Subcutaneous abdominal adipose tissue (tissue), 5 donors: ENCODE data around the gene MS4A6A.
"Not testable (repeated sequence)": the region's sequence is repeated elsewhere in the genome, so short reads cannot be mapped to it uniquely, and the experiment has no call there.

ENCODE experiments used
- H3K27ac ChIP-seq: one replicate; pipeline ENCODE4 v1.7.0; 2013; ENCODE audit warnings: low read depth, mild to moderate bottlenecking, inconsistent platforms, low read length, moderate library complexity
- H3K27me3 ChIP-seq, 5 donors: one replicate each; pipeline ENCODE4 v1.7.0; 2013; ENCODE audit warnings: low read length in 5 of 5, inconsistent platforms in 1 of 5; ENCODE audit not compliant: control insufficient read depth in 5 of 5, insufficient read depth in 4 of 5
- H3K36me3 ChIP-seq, 5 donors: one replicate each; pipeline ENCODE4 v1.7.0; 2013; ENCODE audit warnings: low read length in 5 of 5; ENCODE audit not compliant: control insufficient read depth in 5 of 5, insufficient read depth in 5 of 5
- H3K4me1 ChIP-seq, 5 donors: one replicate each; pipeline ENCODE4 v1.7.0; 2013; ENCODE audit warnings: low read length in 5 of 5, mild to moderate bottlenecking in 3 of 5, moderate library complexity in 1 of 5; ENCODE audit not compliant: control insufficient read depth in 5 of 5, insufficient read depth in 5 of 5
- H3K4me3 ChIP-seq, 5 donors: one replicate each; pipeline ENCODE4 v1.7.0; 2013; ENCODE audit warnings: low read length in 5 of 5, low read depth in 1 of 5
- H3K9ac ChIP-seq, 5 donors: one replicate each; pipeline ENCODE4 v1.7.0; 2013; ENCODE audit warnings: low read length in 5 of 5, mild to moderate bottlenecking in 4 of 5, moderate library complexity in 3 of 5
- H3K9me3 ChIP-seq, 5 donors: one replicate each; pipeline ENCODE4 v1.7.0; 2013; ENCODE audit warnings: low read length in 5 of 5; ENCODE audit not compliant: control insufficient read depth in 5 of 5
- donor health status: healthy.
- donor health status: healthy.
- donor health status: healthy.
- donor health status: healthy.
- donor health status: healthy.

The MS4A6A gene

DNA sequence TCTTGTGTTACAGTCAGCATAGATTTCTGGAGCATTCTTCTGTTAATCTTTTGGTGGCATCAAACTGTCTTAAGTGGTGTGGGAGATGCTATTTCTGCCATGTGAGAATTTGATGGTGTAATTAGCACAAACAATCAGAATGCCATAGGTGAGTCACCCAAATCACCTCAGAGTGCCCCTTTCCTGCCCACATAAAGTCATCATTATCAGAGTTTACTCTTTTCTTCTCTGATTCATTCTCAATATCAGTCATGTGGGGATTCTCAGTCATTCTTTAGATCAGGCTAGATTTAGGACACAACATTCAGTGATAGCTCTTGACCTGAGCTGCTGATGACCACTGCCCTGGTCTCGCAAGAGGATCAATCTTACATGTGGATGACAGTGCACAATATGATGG, 23.7 kb upstream of the MS4A6A start:
- Histone ChIP-seq H3K4me1 (no peaks in the 10 kb centered on the region), H3K9me3 (peaks cover 0 to 3% (median 0%) of the 10 kb centered on the region in 5 donors), H3K36me3 (peaks cover 0 to 4% (median 0%) of the 10 kb centered on the region in 5 donors), H3K27ac (no peak overlapping the region), H3K9ac (no peak overlapping the region), H3K27me3 (no peaks in the 10 kb centered on the region), H3K4me3 (no peak overlapping the region)

DNA sequence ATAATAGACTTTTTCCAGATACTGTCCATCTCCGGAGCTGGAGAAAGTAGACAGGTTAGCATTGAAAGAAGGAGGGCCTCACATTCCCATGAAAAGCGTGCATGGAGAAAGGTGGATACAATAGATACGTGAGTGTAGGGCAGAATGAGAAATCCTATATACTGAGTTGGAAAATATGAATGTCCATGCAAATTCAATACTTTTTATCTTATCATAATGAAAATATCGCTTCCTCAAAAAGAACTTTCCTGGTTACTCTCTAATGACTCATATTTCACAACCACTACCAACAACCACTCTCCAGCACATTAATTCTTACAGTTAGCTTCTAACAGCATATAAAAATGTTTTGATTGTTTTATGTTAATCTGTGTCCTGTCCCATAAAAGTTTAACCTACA, 22.0 kb upstream of the MS4A6A start:
- H3K4me3 ChIP-seq: no peak overlapping the region
- H3K4me1 ChIP-seq: no peaks in the 10 kb centered on the region
- no peaks in the 10 kb centered on the region for H3K27me3 ChIP-seq
- peaks cover 0 to 4% (median 0%) of the 10 kb centered on the region in 5 donors for H3K36me3 ChIP-seq
- peaks cover 0 to 3% (median 0%) of the 10 kb centered on the region in 5 donors for H3K9me3 ChIP-seq
- no peak overlapping the region for H3K27ac ChIP-seq
- no peak overlapping the region for H3K9ac ChIP-seq

DNA sequence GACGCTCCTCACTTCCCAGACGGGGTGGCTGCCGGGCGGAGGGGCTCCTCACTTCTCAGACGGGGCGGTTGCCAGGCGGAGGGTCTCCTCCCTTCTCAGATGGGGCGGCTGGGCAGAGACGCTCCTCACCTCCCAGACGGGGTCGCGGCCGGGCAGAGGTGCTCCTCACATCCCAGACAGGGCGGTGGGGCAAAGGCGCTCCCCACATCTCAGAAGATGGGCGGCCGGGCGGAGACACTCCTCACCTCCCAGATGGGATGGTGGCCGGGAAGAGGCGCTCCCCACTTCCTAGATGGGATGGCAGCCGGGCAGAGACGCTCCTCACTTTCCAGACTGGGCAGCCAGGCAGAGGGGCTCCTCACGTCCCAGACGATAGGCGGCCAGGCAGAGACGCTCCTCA, 18.5 kb upstream of the MS4A6A start:
- not testable (repeated sequence) for H3K9ac ChIP-seq, H3K27ac ChIP-seq, H3K4me1 ChIP-seq, H3K9me3 ChIP-seq, H3K36me3 ChIP-seq, H3K4me3 ChIP-seq, H3K27me3 ChIP-seq

DNA sequence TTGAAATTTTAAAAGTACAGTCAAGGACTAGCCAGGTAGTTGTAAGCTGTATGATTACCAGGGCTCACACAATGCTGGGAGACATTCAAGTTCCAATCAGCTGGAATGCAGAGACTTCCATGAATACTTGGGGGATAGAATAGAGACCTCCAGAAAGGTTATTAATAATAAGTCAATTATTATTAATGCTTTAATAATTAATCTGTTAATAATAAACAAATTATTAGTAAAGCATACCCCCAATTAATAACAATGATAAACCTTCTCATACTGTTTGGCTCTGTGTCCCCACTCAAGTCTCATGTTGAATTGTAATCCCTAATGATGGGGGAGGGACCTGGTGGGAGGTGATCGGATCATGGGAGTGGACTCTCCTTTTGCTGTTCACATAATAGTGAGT, 14.6 kb upstream of the MS4A6A start:
- H3K27me3 ChIP-seq: no peaks in the 10 kb centered on the region
- no peak overlapping the region for H3K27ac ChIP-seq
- no peak overlapping the region for H3K9ac ChIP-seq
- H3K4me1 ChIP-seq: peaks cover 0 to 7% (median 0%) of the 10 kb centered on the region in 5 donors
- H3K4me3 ChIP-seq: no peak overlapping the region
- H3K36me3 ChIP-seq: no peaks in the 10 kb centered on the region
- peaks cover 0 to 3% (median 0%) of the 10 kb centered on the region in 5 donors for H3K9me3 ChIP-seq

DNA sequence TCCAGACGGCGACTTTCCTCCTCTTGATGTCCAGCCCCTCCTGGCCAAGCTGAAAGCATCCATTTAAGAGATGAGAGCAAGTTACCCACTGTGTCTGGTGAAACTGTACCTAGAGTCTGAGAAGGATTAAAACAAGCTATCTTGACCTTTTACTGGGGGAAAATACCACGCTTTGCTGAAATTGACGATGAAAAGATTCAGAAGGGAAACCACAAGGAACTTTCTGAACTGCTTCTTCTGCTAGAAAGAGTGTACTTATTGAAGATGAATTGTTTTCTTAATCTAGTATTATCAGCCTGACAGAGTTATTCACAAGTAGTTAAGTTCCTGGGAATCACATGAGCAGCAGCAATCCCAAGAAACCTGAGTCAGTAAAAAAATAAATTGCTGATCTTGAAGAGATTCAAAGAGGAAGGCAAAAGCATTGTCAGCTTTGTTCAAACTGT, 13.1 kb upstream of the MS4A6A start:
- Histone ChIP-seq H3K9me3 (no peaks in the 10 kb centered on the region), H3K9ac (no peak overlapping the region), H3K4me3 (no peak overlapping the region), H3K27me3 (no peaks in the 10 kb centered on the region), H3K36me3 (no peaks in the 10 kb centered on the region), H3K27ac (no peak overlapping the region), H3K4me1 (peaks cover 0 to 7% (median 0%) of the 10 kb centered on the region in 5 donors)

DNA sequence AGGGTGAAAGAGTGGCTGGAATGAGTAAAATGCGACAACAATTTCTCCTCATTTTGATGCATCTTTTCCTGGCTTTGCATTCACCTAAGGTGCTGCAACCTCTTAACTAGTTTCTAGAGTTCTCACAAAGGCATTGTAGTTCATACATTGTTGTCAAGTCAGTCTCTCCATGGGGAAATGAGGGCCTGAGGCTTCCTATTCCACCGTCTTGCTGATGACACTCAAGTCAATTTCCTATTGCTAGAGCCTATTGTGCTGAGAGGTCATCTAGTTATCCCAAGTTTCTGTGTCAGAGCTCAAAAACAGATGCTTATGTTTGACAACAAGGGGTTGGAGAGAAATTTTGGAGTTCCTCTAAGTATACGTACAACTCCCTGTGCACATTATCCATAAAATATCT, 11.6 kb upstream of the MS4A6A start:
- H3K36me3 ChIP-seq: no peaks in the 10 kb centered on the region
- peaks cover 0 to 7% (median 0%) of the 10 kb centered on the region in 5 donors for H3K4me1 ChIP-seq
- no peak overlapping the region for H3K4me3 ChIP-seq
- H3K9ac ChIP-seq: no peak overlapping the region
- no peak overlapping the region for H3K27ac ChIP-seq
- no peaks in the 10 kb centered on the region for H3K9me3 ChIP-seq
- H3K27me3 ChIP-seq: no peaks in the 10 kb centered on the region

DNA sequence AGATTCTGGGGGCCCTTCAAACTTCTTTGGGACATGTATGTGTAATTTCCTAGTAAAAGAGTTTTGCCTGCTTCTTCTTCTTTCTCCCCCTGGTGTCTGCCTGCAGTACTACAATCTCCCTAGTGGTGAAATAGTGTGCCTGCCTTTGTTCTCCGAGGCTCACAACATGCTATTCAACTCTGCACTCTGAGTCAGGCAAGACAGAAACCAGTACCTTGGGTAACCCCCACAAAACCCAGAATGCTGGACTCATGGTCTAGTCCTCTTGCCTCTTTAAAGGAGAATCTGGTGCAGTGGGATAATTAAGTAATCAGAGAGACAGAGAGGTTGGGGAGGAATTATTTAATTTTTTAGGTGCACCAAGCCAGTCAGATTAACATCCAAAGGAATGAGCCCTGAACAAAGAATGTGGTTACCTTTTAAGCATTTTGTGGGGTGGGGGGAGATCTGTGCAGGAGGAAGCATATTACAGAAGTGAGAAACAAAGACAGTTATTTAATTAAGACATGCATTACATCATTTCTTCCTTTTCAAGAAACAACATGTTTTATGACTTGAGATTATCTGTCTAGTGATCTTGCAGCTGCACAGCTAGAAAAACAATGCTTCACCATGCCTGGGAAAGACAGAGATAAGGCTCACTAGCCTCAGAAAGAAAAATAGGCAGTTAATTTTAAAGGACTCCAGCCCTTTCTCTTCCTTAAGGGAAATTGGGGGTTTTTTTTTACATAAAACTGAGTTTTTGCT, 11.0 kb upstream of the MS4A6A start:
- no peaks in the 10 kb centered on the region for H3K27me3 ChIP-seq
- H3K9me3 ChIP-seq: no peaks in the 10 kb centered on the region
- H3K9ac ChIP-seq: no peak overlapping the region
- peaks cover 0 to 7% (median 0%) of the 10 kb centered on the region in 5 donors for H3K4me1 ChIP-seq
- H3K27ac ChIP-seq: no peak overlapping the region
- no peaks in the 10 kb centered on the region for H3K36me3 ChIP-seq
- no peak overlapping the region for H3K4me3 ChIP-seq

DNA sequence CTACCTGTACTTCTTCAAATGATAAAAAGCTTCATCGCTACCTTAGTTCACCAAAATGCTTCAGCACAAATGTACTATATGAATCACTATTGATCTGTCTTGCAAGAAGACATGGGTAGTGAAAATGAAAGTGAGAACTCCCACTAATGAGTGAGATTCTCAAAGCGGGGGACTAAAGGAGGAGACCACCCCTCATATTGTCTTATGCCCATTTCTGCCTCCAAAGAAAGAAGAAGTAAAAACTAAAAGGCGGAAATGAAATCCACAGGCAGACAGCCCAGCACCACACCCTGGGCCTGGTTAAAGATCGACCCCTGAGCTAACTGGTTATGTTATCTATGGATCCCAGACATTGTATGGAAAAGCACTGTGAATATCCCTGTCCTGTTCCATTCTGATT, 9.7 kb upstream of the MS4A6A start:
- not testable (repeated sequence) for H3K4me3 ChIP-seq, H3K4me1 ChIP-seq, H3K9me3 ChIP-seq, H3K36me3 ChIP-seq, H3K27me3 ChIP-seq, H3K27ac ChIP-seq, H3K9ac ChIP-seq

DNA sequence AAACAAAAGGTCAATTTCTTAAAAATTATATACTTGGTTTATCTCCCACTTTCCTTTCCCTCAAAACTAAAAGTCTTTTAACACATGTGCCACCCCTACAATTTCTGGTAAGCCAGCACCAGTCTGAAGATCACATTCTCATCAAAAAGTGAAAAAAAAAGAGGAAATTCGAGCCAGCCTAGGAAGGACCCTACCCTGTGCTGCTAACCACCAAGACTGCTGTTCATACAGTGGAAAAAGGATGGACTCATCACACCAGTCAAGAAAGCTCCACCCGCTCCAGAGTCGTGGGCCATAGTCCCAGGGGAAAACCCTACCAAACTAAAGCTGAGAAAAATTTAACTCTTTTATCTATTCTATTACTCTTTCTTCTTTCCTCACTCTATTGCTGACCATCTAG, 5.6 kb upstream of the MS4A6A start:
- H3K9ac ChIP-seq, H3K27ac ChIP-seq, H3K36me3 ChIP-seq, H3K4me1 ChIP-seq, H3K4me3 ChIP-seq, H3K9me3 ChIP-seq, H3K27me3 ChIP-seq: not testable (repeated sequence)

DNA sequence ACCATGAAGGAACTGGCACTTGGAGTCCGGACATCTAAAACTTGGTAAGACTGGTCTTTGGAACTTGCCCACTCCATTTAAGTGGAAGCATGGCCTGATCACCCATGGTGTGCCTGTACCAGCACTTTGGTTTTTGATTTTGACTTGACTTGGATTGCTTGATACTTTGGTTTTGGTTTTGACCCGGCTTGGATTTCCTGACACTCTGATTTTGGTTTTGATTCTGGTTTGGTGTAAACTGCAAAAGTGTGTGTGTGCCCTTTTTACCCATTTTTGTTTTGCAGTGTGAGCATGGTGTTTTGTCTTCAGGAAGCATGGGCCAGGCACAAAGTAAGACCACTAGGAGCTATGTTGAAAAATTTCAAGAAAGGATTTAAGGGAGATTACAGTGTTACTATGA, 3.2 kb upstream of the MS4A6A start:
- H3K27me3 ChIP-seq, H3K36me3 ChIP-seq, H3K27ac ChIP-seq, H3K9ac ChIP-seq, H3K9me3 ChIP-seq, H3K4me1 ChIP-seq, H3K4me3 ChIP-seq: not testable (repeated sequence)

DNA sequence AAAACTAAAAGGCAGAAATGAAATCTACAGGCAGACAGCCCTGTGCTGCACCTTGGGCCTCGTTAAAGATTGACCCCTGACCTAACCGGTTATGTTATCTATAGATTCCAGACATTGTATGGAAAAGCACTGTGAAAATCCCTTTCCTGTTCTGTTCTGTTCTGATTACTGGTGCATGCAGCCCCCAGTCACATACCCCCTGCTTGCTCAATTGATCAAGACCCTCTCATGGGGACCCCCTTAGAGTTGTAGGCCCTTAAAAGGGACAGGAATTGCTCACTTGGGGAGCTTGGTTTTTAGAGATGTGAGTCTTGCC, 2.6 kb upstream of the MS4A6A start:
- not testable (repeated sequence) for H3K27me3 ChIP-seq, H3K9ac ChIP-seq, H3K9me3 ChIP-seq, H3K4me1 ChIP-seq, H3K36me3 ChIP-seq, H3K27ac ChIP-seq, H3K4me3 ChIP-seq
